ENCODE results near the gene TIAM1.

DNA sequence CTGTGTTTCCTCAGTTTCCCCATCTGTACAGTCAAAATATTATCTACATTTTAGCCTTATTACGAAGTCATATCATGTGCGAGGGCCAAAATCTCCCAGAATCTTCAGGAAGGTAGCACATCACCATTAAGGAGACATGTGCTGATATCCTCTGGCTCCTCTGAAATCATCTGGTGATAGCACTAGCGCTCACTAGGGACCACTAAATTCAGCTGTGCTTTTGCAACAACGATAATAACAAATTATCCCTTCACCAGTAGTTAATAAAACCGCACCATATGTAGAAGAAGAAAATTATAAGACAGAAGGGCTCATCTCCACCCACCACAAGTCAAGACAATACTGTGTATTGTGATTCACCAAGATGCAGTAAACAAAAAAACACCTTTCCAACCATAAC lies 53.3 kb downstream of the TIAM1 start:
- TF ChIP-seq RAD21 (conservative IDR thresholded peaks at IDR 0.05 in 1 of 2, IDR thresholded peaks at IDR 0.05 in 1 of 2) (no peak), EP300 (IDR thresholded peaks at IDR 0.05) (no peak), PHF8 (IDR thresholded peaks at IDR 0.05; ENCODE audit: borderline replicate concordance, low read depth) (no peak), POLR2A (IDR thresholded peaks at IDR 0.05; ENCODE audit: low read length) (no peak)
- TF ChIP-seq, protein P1, sequence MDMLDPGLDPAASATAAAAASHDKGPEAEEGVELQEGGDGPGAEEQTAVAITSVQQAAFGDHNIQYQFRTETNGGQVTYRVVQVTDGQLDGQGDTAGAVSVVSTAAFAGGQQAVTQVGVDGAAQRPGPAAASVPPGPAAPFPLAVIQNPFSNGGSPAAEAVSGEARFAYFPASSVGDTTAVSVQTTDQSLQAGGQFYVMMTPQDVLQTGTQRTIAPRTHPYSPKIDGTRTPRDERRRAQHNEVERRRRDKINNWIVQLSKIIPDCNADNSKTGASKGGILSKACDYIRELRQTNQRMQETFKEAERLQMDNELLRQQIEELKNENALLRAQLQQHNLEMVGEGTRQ (IDR thresholded peaks at IDR 0.05), result no peak
- TF ChIP-seq, protein P2, sequence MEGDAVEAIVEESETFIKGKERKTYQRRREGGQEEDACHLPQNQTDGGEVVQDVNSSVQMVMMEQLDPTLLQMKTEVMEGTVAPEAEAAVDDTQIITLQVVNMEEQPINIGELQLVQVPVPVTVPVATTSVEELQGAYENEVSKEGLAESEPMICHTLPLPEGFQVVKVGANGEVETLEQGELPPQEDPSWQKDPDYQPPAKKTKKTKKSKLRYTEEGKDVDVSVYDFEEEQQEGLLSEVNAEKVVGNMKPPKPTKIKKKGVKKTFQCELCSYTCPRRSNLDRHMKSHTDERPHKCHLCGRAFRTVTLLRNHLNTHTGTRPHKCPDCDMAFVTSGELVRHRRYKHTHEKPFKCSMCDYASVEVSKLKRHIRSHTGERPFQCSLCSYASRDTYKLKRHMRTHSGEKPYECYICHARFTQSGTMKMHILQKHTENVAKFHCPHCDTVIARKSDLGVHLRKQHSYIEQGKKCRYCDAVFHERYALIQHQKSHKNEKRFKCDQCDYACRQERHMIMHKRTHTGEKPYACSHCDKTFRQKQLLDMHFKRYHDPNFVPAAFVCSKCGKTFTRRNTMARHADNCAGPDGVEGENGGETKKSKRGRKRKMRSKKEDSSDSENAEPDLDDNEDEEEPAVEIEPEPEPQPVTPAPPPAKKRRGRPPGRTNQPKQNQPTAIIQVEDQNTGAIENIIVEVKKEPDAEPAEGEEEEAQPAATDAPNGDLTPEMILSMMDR (IDR thresholded peaks at IDR 0.05), result no peak
